Tibial artery (tissue), 4 donors: ENCODE data around the gene PTP4A2.

ENCODE experiments used
- DNase-seq, 2 donors: peaks; one replicate each; pipeline ENCODE4 v3.0.0-alpha.2; 2019
- H3K27ac ChIP-seq, 2 donors: fragments of 200-600 bp; sonication (generic) in 1 of 2; 1 replicate in 1 of 2; 2 replicates in 1 of 2; pipeline ENCODE4 v1.5.1; 2018 to 2019; ENCODE audit warnings: mild to moderate bottlenecking in 1 of 2
- H3K27me3 ChIP-seq, 2 donors: fragments of 200-600 bp; sonication (generic) in 1 of 2; one replicate each; pipeline versions ENCODE4 v1.5.1 to v1.6.0; 2016 to 2019
- H3K36me3 ChIP-seq, 3 donors: fragments of 200-600 bp; sonication (generic) in 2 of 3; one replicate each; pipeline ENCODE4 v1.5.1; 2016 to 2019; ENCODE audit warnings: mild to moderate bottlenecking in 2 of 3
- H3K4me1 ChIP-seq, 4 donors: fragments of 200-600 bp; sonication (generic) in 2 of 4; 1 replicate in 3 of 4; 2 replicates in 1 of 4; pipeline ENCODE4 v1.5.1; 2016 to 2019
- H3K4me3 ChIP-seq, 2 donors: fragments of 200-600 bp; sonication (generic) in 1 of 2; 1 replicate in 1 of 2; 2 replicates in 1 of 2; pipeline ENCODE4 v1.5.1; 2018 to 2019; ENCODE audit warnings: mild to moderate bottlenecking in 2 of 2
- H3K9me3 ChIP-seq, 3 donors: fragments of 200-600 bp; sonication (generic) in 1 of 3; one replicate each; pipeline ENCODE4 v1.5.1; 2016 to 2019
- intact Hi-C: fragments of 100-400 bp; cut with DNase I; formaldehyde crosslinking; loops from one replicate; pipeline ENCODE4 v1.15.0; 2023; ENCODE audit warnings: low total_unique reads
- TF ChIP-seq, protein P1 (sequence below), 2 experiments: fragments of 200-600 bp in 1 of 2; fragments of 450-650 bp in 1 of 2; IDR thresholded peaks; one replicate each; pipeline ENCODE4 v1.5.1; 2017 to 2019; ENCODE audit warnings: antibody characterized with exemption in 2 of 2, mild to moderate bottlenecking in 1 of 2, moderate library complexity in 1 of 2

Gene PTP4A2

DNA sequence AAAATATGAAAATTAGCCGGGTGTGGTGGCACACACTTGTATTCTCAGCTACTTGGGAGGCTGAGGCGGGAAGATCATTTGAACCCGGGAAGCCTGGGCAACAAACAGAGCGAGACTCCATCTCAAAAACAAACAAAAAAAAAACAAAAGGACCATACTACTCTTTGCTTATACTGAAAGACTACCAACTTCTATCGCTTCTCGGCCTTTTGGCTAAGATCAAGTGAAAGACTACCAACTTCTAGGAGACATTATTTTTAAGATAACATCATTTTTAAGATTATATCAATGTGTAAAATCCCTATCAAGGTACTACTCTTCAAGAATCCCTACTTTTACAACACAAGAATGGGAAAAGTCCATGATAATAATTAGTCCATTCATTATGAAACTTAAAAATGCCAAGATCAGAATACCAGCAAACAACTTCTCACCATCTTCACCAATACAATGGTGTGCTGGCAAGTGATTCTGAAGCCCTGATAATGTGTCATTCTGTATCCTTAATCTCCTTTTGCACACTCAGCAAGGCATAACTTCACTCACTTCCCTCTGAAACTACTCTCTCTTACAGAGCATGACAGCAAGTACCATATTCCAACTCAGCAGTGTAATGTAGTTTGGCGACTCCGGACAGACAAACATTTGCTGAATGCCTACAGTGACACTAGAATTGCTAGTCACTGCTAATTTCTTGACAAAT, 1.7 kb downstream of the PTP4A2 start:
- H3K4me1 ChIP-seq = peaks cover 0 to 68% (median 40%) of the 10 kb centered on the region in 4 donors
- no peaks in the 10 kb centered on the region for H3K9me3 ChIP-seq
- TF ChIP-seq, protein P1, sequence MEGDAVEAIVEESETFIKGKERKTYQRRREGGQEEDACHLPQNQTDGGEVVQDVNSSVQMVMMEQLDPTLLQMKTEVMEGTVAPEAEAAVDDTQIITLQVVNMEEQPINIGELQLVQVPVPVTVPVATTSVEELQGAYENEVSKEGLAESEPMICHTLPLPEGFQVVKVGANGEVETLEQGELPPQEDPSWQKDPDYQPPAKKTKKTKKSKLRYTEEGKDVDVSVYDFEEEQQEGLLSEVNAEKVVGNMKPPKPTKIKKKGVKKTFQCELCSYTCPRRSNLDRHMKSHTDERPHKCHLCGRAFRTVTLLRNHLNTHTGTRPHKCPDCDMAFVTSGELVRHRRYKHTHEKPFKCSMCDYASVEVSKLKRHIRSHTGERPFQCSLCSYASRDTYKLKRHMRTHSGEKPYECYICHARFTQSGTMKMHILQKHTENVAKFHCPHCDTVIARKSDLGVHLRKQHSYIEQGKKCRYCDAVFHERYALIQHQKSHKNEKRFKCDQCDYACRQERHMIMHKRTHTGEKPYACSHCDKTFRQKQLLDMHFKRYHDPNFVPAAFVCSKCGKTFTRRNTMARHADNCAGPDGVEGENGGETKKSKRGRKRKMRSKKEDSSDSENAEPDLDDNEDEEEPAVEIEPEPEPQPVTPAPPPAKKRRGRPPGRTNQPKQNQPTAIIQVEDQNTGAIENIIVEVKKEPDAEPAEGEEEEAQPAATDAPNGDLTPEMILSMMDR (IDR thresholded peaks at IDR 0.05) = no peak
- peak overlapping the region; percentile 77 to 90 for H3K4me3 ChIP-seq
- intact Hi-C loops = no loop called here
- peak overlapping the region; percentile 93 to 97 for H3K27ac ChIP-seq
- H3K36me3 ChIP-seq = no peaks in the 10 kb centered on the region
- no peaks in the 10 kb centered on the region for H3K27me3 ChIP-seq
- no peak for DNase-seq

DNA sequence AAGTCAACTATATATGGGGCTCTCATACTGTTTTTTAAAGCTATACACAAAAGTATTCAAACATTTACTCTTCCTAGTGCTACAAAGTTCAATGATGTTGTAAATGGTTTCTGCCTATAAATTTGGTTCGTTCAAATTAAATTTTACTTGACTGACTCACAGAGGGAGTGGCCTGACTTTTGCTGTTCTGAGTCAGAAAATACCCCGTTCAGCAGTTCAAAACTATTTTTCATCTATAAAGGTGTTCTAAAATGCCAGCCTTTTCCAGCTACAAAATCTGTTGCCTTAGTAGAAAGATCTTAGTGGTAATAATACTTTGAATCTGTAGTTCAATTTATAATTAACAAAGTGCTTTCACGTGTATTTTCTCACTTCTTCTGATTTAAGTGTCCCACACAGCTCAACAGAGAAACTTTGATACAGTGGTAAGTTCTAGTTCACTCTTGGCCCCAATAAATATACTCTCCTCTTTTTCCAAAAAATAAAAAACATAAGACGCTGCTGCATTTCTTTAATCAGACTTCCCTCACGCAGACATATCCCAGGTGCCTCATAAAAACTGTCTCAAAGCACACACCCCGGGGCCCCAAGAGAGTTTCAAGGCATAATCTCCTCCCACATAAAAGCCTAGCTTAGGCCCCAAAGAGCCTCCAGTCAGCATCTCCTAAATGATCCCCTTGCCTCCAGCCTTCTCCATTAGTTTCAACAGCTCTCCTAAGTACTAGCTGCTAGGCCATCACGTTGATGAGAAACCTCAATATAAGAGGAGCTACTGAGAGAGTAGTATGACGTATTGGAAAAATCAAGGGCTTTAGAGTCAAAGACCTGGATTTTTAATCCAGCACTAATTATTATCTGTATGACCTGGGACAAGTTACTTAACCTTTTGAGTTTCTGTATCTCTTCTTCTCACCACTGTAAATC, 3.2 kb downstream of the PTP4A2 start:
- Histone ChIP-seq H3K9me3 (no peaks in the 10 kb centered on the region), H3K27ac (peak overlapping the region; percentile 53 to 97), H3K36me3 (no peaks in the 10 kb centered on the region), H3K4me3 (peak overlapping the region in 1 of 2 donors; percentile 26), H3K4me1 (peaks cover 0 to 83% (median 52%) of the 10 kb centered on the region in 4 donors), H3K27me3 (no peaks in the 10 kb centered on the region)
- intact Hi-C loops = no loop called here
- TF ChIP-seq, protein P1 (IDR thresholded peaks at IDR 0.05) = no peak
- no peak for DNase-seq

DNA sequence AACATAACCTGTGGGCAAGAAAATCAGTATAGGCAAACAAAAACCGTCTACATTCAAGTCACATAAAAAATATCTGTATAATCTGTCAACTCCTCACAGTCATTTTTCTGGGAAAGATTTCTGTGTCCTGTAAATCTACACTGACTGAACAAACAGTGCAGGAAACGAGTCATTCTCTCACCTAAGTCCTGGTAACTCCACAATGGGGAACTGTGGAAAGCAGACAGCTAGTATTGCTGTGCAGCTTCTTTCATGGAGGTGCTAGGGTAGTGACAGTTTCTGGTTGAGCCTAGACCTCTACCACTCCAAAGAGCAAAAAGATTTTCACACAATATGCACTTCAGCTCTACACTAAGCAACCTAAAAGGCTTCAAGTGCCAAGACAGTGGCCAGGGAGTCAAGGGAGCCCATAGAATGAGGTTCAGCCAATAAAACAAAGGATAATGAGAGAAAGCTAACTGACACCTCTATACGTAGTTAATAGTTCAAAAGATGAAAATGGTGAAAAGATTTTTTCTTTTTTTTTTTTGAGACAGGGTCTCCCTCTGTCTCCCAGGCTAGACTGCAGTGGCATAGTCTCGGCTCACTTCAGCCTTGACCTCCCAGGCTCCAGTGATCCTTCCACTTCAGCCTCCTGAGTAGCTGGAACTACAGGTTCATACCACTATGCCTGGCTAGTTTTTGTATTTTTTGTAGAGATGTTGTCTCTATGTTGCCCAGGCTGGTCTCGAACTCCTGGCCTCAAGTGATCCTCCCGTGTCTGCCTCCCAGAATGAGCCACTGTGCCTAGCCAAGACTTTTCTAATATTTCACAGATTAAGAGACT, 5.5 kb downstream of the PTP4A2 start:
- TF ChIP-seq, protein P1 (IDR thresholded peaks at IDR 0.05) = no peak
- Histone ChIP-seq H3K4me1 (peaks cover 0 to 88% (median 61%) of the 10 kb centered on the region in 4 donors), H3K9me3 (no peaks in the 10 kb centered on the region), H3K36me3 (no peaks in the 10 kb centered on the region), H3K4me3 (no peak overlapping the region), H3K27ac (peak overlapping the region; percentile 16 to 18), H3K27me3 (no peaks in the 10 kb centered on the region)
- no peak for DNase-seq
- intact Hi-C loops = no loop called here

DNA sequence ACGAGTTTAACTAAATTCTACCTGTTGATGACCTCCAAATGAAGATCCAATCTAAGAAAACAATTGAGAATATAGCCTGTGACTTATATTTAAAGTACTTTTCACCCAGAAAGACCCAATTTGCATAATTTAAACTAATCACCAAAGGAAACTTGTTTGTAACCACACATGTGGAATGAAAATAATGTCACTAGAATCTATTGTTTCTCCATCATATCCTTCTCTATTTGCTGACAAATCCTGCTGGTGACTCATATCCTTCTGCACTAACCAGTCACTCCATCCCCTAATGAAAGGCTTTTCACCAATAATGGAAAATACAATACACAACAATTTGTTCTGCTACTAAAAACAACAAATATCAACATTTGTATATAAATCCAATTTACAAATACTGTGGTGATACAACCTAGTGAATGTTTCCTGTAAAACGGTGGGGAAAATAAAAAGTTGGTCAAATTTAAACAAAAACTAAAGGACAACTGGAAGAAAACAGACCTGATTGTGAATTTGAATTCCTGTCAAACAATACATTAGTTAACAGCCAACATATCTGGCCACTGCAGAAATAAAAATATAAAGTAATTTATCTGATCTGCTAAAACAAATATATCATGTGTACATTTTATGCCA, 6.5 kb downstream of the PTP4A2 start:
- no peak for DNase-seq
- Histone ChIP-seq H3K27me3 (no peaks in the 10 kb centered on the region), H3K9me3 (no peaks in the 10 kb centered on the region), H3K4me3 (no peak overlapping the region), H3K36me3 (no peaks in the 10 kb centered on the region), H3K27ac (peak overlapping the region; percentile 16 to 18), H3K4me1 (peaks cover 0 to 93% (median 70%) of the 10 kb centered on the region in 4 donors)
- intact Hi-C loops = no loop called here
- TF ChIP-seq, protein P1 (IDR thresholded peaks at IDR 0.05) = no peak
